Naive thymus-derived CD4-positive, alpha-beta T cell (primary cell): Measurements from ENCODE around the gene GBA2. TPM values are rescaled to one million over a fixed set of nuclear protein-coding genes. Genes with fewer than 3 reads are reported as not detected.

Experiments
- ATAC-seq: fragments of 150-1000 bp; cut with Tn5 transposase; 2 replicates; pipeline ENCODE4 v1.10.0; 2021; ENCODE audit warnings: mild to moderate bottlenecking, moderate library complexity
- CTCF ChIA-PET: fragments of 350-600 bp; sonication (Branson Sonifier 250); formaldehyde crosslinking; loops from one replicate; lab custom pipeline; 2021; ENCODE audit warnings: antibody characterized with exemption; lab: Charles Lee
- POLR2A ChIA-PET: fragments of 350-600 bp; sonication (Branson Sonifier 250); formaldehyde crosslinking; loops from one replicate; lab custom pipeline; 2021; ENCODE audit warnings: antibody characterized with exemption, inconsistent platforms; lab: Charles Lee
- DNase-seq, 9 donors: peaks; one replicate each; pipeline versions ENCODE4 v3.0.0 to v3.0.0-alpha.2; 2020 to 2022; ENCODE audit warnings: mixed read lengths in 1 of 9
- H3K27ac ChIP-seq: one replicate; pipeline ENCODE4 v1.7.0; 2013; ENCODE audit warnings: mild to moderate bottlenecking, low read depth, low read length, moderate library complexity
- H3K27me3 ChIP-seq, 2 donors: one replicate each; pipeline ENCODE4 v1.7.0; 2013; ENCODE audit warnings: low read length in 2 of 2, mild to moderate bottlenecking in 2 of 2, moderate library complexity in 2 of 2; ENCODE audit not compliant: control insufficient read depth in 2 of 2, insufficient read depth in 2 of 2
- H3K36me3 ChIP-seq, 3 experiments: 1 replicate in 2 of 3; 2 replicates in 1 of 3; pipeline ENCODE4 v1.7.0; 2013; ENCODE audit warnings: low read length in 3 of 3, mild to moderate bottlenecking in 3 of 3, moderate library complexity in 1 of 3; ENCODE audit not compliant: insufficient read depth in 3 of 3, control insufficient read depth in 2 of 3
- H3K4me1 ChIP-seq, 2 donors: one replicate each; pipeline ENCODE4 v1.7.0; 2013; ENCODE audit warnings: low read length in 2 of 2, mild to moderate bottlenecking in 2 of 2, moderate library complexity in 1 of 2; ENCODE audit not compliant: control insufficient read depth in 2 of 2, insufficient read depth in 2 of 2
- H3K4me3 ChIP-seq: 2 replicates; pipeline ENCODE4 v1.7.0; 2013; ENCODE audit warnings: mild to moderate bottlenecking, low read length
- H3K9me3 ChIP-seq, 3 experiments: 1 replicate in 2 of 3; 2 replicates in 1 of 3; pipeline ENCODE4 v1.7.0; 2013; ENCODE audit warnings: low read length in 3 of 3; ENCODE audit not compliant: control insufficient read depth in 2 of 3
- H3K27ac Mint-ChIP-seq, 9 donors: one replicate each; pipeline ENCODE4 v1.8.0; 2020 to 2022; ENCODE audit warnings: mixed read lengths in 9 of 9, mild to moderate bottlenecking in 8 of 9, moderate library complexity in 5 of 9, inconsistent platforms in 2 of 9
- H3K27me3 Mint-ChIP-seq, 5 donors: one replicate each; pipeline ENCODE4 v1.8.0; 2021 to 2022; ENCODE audit warnings: mixed read lengths in 5 of 5, mild to moderate bottlenecking in 1 of 5
- H3K36me3 Mint-ChIP-seq, 5 donors: one replicate each; pipeline ENCODE4 v1.8.0; 2020 to 2022; ENCODE audit warnings: mixed read lengths in 5 of 5, mild to moderate bottlenecking in 3 of 5, inconsistent platforms in 1 of 5
- H3K4me1 Mint-ChIP-seq, 7 donors: one replicate each; pipeline ENCODE4 v1.8.0; 2020 to 2022; ENCODE audit warnings: mixed read lengths in 7 of 7, mild to moderate bottlenecking in 3 of 7, inconsistent platforms in 1 of 7
- H3K4me3 Mint-ChIP-seq, 10 donors: one replicate each; pipeline ENCODE4 v1.8.0; 2020 to 2022; ENCODE audit warnings: mild to moderate bottlenecking in 10 of 10, mixed read lengths in 10 of 10, moderate library complexity in 6 of 10, inconsistent platforms in 2 of 10
- H3K9me3 Mint-ChIP-seq, 11 donors: one replicate each; pipeline ENCODE4 v1.8.0; 2020 to 2022; ENCODE audit warnings: mixed read lengths in 11 of 11, mild to moderate bottlenecking in 4 of 11, inconsistent platforms in 1 of 11, moderate library complexity in 1 of 11
- intact Hi-C, 2 donors: fragments of 100-400 bp; cut with micrococcal nuclease; formaldehyde crosslinking; loops; one replicate each; pipeline ENCODE4 v1.15.1; 2023
- polyA plus RNA-seq, 2 donors: library from polyadenylated mRNA; unstranded; fragments of 300-500 nt; fragmentation: Illumina TruSeq; gene quantifications; one replicate each; pipeline ENCODE4 v1.2.3, GENCODE V29; 2021
- total RNA-seq, 6 experiments: library from RNA in 5 of 6; stranded (reverse) in 5 of 6; gene quantifications; 1 replicate in 5 of 6; 2 replicates in 1 of 6; pipeline ENCODE4 v1.2.3 and lab custom pipeline; 2021 to 2026

GBA2 gene
- total and polyA plus RNA-seq, 7 experiments from 2014 or later: 18.0 to 55.4 (median 47.5) TPM

DNA sequence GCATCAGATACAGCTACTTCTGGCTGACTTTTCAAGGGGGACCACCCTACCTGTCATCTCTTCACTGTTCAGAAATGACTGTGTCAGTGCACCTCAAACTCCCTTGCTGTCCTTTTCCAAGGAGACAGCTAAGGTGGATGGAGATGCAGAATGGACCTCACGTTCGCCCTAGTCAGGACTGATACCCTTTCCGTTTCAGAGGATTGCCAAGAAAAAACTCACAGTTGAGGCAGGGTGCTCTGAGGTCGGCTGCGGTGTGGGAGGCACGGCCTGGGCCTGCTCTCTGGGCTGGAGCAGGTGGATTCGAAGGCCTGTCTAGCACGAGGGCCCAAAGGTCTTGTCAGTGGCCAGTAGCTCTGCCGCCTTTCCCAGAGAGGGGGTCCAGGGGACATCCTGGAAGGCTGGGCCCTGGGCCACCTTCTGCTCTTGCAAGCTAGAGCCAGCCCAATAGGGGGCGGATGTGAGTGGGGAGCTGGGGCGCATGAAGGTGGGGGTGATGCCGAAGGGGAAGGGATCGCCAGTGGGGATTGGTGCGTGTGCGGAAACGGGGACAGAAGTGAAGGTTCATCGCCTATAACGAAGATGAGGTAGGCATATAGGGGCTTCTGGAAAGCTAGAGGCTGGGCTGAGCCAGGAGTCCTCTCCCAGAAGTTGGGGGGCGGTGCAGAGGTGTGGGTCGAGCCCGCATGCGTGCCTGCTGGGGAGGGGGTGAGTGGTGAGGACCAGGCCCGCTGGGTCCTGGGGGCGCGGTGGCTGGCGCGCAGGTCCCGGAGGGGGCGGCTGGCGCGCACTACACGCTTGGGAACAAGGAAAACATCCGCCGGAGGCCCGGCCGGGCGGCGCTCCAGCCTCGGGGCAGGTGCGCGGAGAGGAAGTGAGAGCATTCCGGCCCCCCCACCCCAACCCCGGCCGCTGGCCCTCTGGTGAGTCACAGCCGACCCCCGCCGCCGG is 7.5 kb upstream of the GBA2 start:
- peak overlapping the region; percentile 92 for H3K4me3 ChIP-seq
- peak; percentile 95 for ATAC-seq
- H3K4me1 ChIP-seq: peaks cover 6 to 9% of the 10 kb centered on the region in 2 donors
- Mint-ChIP-seq H3K4me1 (peaks cover 34 to 61% (median 52%) of the 10 kb centered on the region in 7 donors), H3K36me3 (peaks cover 7 to 31% (median 15%) of the 10 kb centered on the region in 5 donors), H3K27me3 (no peaks in the 10 kb centered on the region), H3K27ac (peak overlapping the region; percentile 88 to 99 (median 94)), H3K4me3 (peak overlapping the region; percentile 89 to 100 (median 96)), H3K9me3 (no peaks in the 10 kb centered on the region)
- DNase-seq: peak; percentile 58 to 80 (median 75)
- H3K27me3 ChIP-seq: no peaks in the 10 kb centered on the region
- ChIA-PET POLR2A (interaction anchor here (0.6 to 3.3 kb wide), 15 partner anchors 9 to 653 kb away, joined by 3 to 13 read pairs (median 5); partner anchors contain the start of genes CCDC107, CREB3, HINT2 and RMRP), CTCF (interaction anchor here (0.5 to 2.3 kb wide), 14 partner anchors 9 to 140 kb away, joined by 3 to 13 read pairs (median 4); partner anchors contain the start of genes CCDC107, CREB3 and RMRP)
- H3K9me3 ChIP-seq: no peaks in the 10 kb centered on the region
- intact Hi-C loops: loop anchor here (1.0 to 2.0 kb wide), 11 partner anchors 8 to 152 kb away; partner anchors contain the start of genes CREB3 (in 2 of the 2), HINT2 (in 2 of the 2), TLN1 (in 2 of the 2) and CCDC107 (in 1 of the 2)
- peaks cover 9 to 38% (median 12%) of the 10 kb centered on the region in 3 experiments for H3K36me3 ChIP-seq
- H3K27ac ChIP-seq: peak overlapping the region; percentile 82

DNA sequence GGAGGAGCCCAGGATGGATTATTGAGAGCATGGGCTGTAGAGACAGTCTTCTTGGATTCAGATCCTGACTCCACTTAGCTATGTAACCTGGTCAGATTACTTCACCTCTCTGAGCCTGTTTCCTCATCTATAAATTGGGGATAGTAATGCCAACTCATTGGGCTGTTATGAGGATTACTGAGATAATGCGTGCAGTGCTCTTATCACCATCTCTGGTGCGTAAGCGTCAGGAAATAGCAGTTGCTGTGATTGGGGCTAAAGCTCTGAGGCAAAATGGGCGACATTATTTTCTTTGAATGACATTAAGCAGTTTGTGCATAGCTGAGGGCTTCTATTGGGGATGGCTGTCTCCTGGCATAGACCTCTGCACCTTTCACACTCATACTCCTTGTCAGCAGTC is 6.0 kb upstream of the GBA2 start:
- ATAC-seq: no peak
- Histone ChIP-seq H3K36me3 (peaks cover 9 to 48% (median 12%) of the 10 kb centered on the region in 3 experiments), H3K9me3 (no peaks in the 10 kb centered on the region), H3K4me1 (peaks cover 11 to 13% of the 10 kb centered on the region in 2 donors), H3K4me3 (no peak overlapping the region), H3K27ac (no peak overlapping the region), H3K27me3 (no peaks in the 10 kb centered on the region)
- no peaks in the 10 kb centered on the region for H3K9me3 Mint-ChIP-seq
- no peak for DNase-seq
- CTCF ChIA-PET: interaction anchor here (0.7 to 2.3 kb wide), 2 partner anchors 19 to 35 kb away, joined by 5 to 12 read pairs; no protein-coding TSS in a partner anchor
- peaks cover 36 to 64% (median 45%) of the 10 kb centered on the region in 7 donors for H3K4me1 Mint-ChIP-seq
- intact Hi-C loops: no loop called here
- H3K27ac Mint-ChIP-seq: peak overlapping the region in 6 of 9 donors; percentile 42 to 98 (median 83)
- H3K36me3 Mint-ChIP-seq: peaks cover 7 to 30% (median 18%) of the 10 kb centered on the region in 5 donors
- POLR2A ChIA-PET: interaction anchor here (0.9 to 3.3 kb wide), 6 partner anchors 8 to 59 kb away, joined by 3 to 13 read pairs (median 6); partner anchors contain the start of genes CREB3, HINT2 and TLN1
- peak overlapping the region in 7 of 10 donors; percentile 11 to 89 (median 23) for H3K4me3 Mint-ChIP-seq
- no peaks in the 10 kb centered on the region for H3K27me3 Mint-ChIP-seq

DNA sequence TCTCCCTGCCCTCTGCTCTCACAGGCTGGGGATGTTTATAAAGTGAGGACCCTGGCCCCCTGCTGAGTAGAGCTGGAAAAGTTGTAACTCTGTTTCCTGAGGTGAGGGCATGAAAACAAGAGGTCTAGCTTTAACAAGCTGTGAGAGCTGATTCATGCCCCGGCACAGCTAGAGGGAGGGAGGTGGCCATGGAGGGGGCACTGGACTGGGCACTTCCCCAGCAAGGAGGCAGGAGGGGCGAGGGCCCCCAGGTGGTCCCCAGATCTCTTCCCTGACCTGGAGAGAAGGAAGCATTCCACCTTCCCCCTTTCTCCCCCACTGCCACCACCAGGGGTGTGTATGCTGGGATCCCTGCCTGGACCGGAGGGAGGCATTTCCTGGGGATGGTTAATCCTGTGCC is 5.2 kb upstream of the GBA2 start, which contains the start of gene MSMP:
MSMP (minus strand) TSS at position 13 of the 400 bp plus-strand sequence. CDS start 147 bp downstream, outside the sequence.
- Histone ChIP-seq H3K27me3 (no peaks in the 10 kb centered on the region), H3K36me3 (peaks cover 9 to 52% (median 12%) of the 10 kb centered on the region in 3 experiments), H3K4me3 (no peak within 1 kb of the TSS), H3K9me3 (no peaks in the 10 kb centered on the region), H3K27ac (no peak within 1 kb of the TSS), H3K4me1 (peaks cover 16 to 17% of the 10 kb centered on the region in 2 donors)
- POLR2A ChIA-PET: interaction anchor here (0.8 to 3.3 kb wide), 4 partner anchors 10 to 60 kb away, joined by 3 to 8 read pairs (median 3); partner anchors contain the start of gene HINT2
- Mint-ChIP-seq H3K27ac (peak within 1 kb of the TSS in 7 of 9 donors; percentile 20 to 98 (median 81)), H3K27me3 (no peaks in the 10 kb centered on the region), H3K36me3 (peaks cover 7 to 26% (median 18%) of the 10 kb centered on the region in 5 donors), H3K4me3 (peak within 1 kb of the TSS in 4 of 10 donors; percentile 11 to 30 (median 18)), H3K4me1 (peaks cover 33 to 65% (median 44%) of the 10 kb centered on the region in 7 donors), H3K9me3 (no peaks in the 10 kb centered on the region)
- DNase-seq: no peak
- CTCF ChIA-PET: interaction anchor here (1.0 kb wide), 1 partner anchor 19 kb away, joined by 3 read pairs; no protein-coding TSS in a partner anchor
- no peak for ATAC-seq
- intact Hi-C loops: no loop called here

DNA sequence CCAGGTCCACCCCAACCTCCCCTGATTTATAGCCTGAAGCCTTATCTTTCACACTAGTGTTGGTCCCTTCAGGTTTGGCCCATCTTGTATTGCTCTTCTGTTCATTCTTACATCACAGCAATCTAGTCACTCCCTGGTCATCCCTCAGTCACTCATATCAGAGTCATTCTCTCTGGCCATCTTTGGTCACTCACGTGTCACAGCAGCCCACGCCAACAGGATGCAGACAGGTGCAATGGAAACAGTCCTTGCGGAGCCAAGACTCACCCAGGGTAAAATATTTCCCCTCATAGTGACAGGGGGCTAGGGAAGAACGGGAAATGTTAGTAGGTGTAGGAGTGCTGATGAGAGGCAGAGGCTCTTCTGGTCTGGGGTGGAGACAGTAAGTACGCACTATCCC is 4.4 kb upstream of the GBA2 start:
- POLR2A ChIA-PET: interaction anchor here (0.5 to 3.3 kb wide), 5 partner anchors 9 to 708 kb away, joined by 3 to 8 read pairs (median 3); partner anchors contain the start of gene HINT2
- H3K4me3 ChIP-seq: no peak overlapping the region
- H3K36me3 ChIP-seq: peaks cover 9 to 54% (median 12%) of the 10 kb centered on the region in 3 experiments
- CTCF ChIA-PET: interaction anchor here (1.0 to 1.7 kb wide), 3 partner anchors 18 to 158 kb away, joined by 3 read pairs; partner anchors contain the start of genes CCDC107 and RMRP
- DNase-seq: no peak
- H3K27me3 ChIP-seq: no peaks in the 10 kb centered on the region
- H3K9me3 ChIP-seq: no peaks in the 10 kb centered on the region
- Mint-ChIP-seq H3K27me3 (no peaks in the 10 kb centered on the region), H3K36me3 (peaks cover 7 to 26% (median 18%) of the 10 kb centered on the region in 5 donors), H3K9me3 (no peaks in the 10 kb centered on the region), H3K27ac (peak overlapping the region in 2 of 9 donors; percentile 45 to 81), H3K4me3 (peak overlapping the region in 1 of 10 donors; percentile 2), H3K4me1 (peaks cover 27 to 61% (median 37%) of the 10 kb centered on the region in 7 donors)
- no peak overlapping the region for H3K27ac ChIP-seq
- no peak for ATAC-seq
- intact Hi-C loops: no loop called here
- H3K4me1 ChIP-seq: peaks cover 16 to 17% of the 10 kb centered on the region in 2 donors

DNA sequence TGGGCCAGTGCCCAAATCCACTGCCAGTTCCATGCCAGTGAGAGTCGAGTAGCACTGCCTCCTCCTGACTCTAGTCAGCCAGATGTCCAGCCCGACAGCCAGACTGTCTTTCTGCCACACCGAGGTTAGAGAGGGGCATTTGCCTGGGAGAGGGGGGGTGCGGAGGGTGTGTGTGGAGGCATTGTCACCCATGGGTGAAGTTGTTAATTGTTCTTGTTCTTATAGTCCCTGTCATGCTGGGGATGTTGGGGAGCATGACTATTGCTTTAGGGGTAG is 1.2 kb upstream of the GBA2 start:
- peak overlapping the region; percentile 84 for H3K4me3 ChIP-seq
- POLR2A ChIA-PET: interaction anchor here (0.9 to 5.1 kb wide), 8 partner anchors 8 to 133 kb away, joined by 4 to 50 read pairs (median 15); partner anchors contain the start of genes CREB3 and TLN1
- no peak for ATAC-seq

More for the DNA sequence above, 1.2 kb upstream of the GBA2 start:
- Mint-ChIP-seq H3K4me1 (peaks cover 32 to 63% (median 48%) of the 10 kb centered on the region in 7 donors), H3K27me3 (no peaks in the 10 kb centered on the region), H3K4me3 (peak overlapping the region; percentile 89 to 98 (median 96)), H3K9me3 (no peaks in the 10 kb centered on the region), H3K27ac (peak overlapping the region; percentile 89 to 97 (median 96)), H3K36me3 (peaks cover 7 to 26% (median 18%) of the 10 kb centered on the region in 5 donors)
- peak in 1 of 9 donors; percentile 8 for DNase-seq
- CTCF ChIA-PET: interaction anchor here (0.7 to 5.6 kb wide), 6 partner anchors 14 to 146 kb away, joined by 3 to 61 read pairs (median 4); partner anchors contain the start of genes CREB3 and TLN1
- intact Hi-C loops: no loop called here
- Histone ChIP-seq H3K27me3 (no peaks in the 10 kb centered on the region), H3K36me3 (peaks cover 9 to 49% (median 12%) of the 10 kb centered on the region in 3 experiments), H3K4me1 (peaks cover 32 to 33% of the 10 kb centered on the region in 2 donors), H3K9me3 (no peaks in the 10 kb centered on the region), H3K27ac (peak overlapping the region; percentile 87)
